OCI-M2 (cell line): Measurements from ENCODE around the gene BCL2.
A peak's percentile ranks its signal among the peaks of the same experiment; 100 is the strongest.

Experiments
- DNase-seq: peaks from one replicate; lab custom pipeline; 2025; ENCODE audit not compliant: unreplicated experiment; lab: John Stamatoyannopoulos, UW

The BCL2 gene

GRCh38 chr18:63146828-63147409 is 172.7 kb downstream of the BCL2 start:
- DNase-seq: no peak

DNA sequence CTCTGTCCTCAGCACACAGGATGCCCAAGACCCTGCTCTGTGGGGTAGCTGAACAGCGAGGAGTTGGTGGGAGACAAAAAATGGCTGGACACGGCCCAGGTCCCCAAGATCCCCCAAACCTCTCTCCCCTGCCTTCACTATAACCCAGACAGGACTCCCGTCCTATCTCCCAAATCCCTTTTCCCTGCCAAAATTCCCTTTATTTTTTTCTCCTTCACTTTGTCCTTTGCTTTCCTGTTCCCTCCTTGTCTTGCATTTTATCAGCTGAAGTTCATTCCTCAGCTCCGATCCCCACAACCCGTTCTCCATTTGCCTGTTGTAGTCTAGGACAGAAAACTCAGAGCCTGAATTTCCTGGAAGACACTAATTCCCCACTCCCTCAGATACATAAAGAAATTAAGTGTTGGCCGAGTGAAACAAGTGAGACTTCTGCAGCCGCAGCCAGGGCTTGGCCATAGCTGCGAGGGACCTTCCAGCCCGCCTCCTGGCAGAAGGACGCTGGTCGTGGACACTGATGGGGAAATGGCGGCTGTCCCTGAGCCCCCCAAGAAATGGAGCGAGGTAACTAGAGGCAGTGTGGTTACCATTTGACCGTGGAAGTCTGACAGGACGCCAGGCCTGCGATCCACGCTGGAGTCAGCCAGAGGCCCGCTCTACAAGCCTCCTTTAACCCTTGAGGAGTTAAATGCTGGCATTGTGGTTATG is 173.6 kb downstream of the BCL2 start:
- no peak for DNase-seq

GRCh38 chr18:63145166-63145850 is 174.3 kb downstream of the BCL2 start:
- no peak for DNase-seq

DNA sequence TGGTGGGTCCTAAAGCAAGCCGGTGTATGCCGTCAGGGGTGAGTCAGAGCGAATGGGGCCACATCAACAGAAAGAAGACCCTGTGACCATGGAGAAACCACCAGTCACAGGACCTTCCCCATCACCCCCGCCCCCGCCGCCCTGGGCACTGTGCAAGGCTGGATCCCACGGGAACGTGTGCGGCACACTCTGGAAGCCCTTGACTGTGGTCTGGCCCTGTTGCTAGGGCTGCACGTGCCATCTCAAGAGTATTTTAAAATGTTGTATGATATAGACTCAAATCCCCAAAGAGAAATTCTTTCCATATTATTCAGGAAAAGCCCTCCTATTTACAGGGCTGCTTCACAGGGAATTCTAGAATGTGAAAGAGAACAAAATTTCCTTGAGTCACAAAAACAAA is 174.8 kb downstream of the BCL2 start:
- DNase-seq: no peak

GRCh38 chr18:63143330-63143771 is 176.2 kb downstream of the BCL2 start:
- no peak for DNase-seq

GRCh38 chr18:63142594-63143225 is 176.9 kb downstream of the BCL2 start:
- DNase-seq: no peak

DNA sequence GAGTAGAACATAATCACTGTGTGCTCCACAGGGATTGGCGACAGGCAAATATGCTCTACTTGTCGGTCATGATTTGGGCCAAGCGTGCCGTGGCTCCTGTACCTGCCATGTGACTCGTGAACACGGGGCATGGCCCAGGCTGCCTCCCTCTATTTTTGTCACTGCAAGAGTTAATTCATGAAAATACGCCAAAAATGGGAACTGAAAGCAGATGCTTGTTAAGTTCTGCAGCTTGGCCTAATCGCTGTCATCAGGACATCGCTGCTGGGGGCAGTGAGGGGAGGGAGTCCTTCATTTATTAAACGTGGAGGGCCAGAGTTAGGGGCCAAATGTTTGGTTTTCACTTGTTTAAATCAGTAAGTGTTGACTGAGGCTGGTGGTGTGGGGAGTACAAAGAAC is 177.8 kb downstream of the BCL2 start:
- DNase-seq: no peak

GRCh38 chr18:63140997-63141777 is 178.4 kb downstream of the BCL2 start:
- DNase-seq: no peak

- DNase-seq: no peak
Measured at GRCh38 chr18:63140038-63140450, 179.5 kb downstream of the BCL2 start.

DNA sequence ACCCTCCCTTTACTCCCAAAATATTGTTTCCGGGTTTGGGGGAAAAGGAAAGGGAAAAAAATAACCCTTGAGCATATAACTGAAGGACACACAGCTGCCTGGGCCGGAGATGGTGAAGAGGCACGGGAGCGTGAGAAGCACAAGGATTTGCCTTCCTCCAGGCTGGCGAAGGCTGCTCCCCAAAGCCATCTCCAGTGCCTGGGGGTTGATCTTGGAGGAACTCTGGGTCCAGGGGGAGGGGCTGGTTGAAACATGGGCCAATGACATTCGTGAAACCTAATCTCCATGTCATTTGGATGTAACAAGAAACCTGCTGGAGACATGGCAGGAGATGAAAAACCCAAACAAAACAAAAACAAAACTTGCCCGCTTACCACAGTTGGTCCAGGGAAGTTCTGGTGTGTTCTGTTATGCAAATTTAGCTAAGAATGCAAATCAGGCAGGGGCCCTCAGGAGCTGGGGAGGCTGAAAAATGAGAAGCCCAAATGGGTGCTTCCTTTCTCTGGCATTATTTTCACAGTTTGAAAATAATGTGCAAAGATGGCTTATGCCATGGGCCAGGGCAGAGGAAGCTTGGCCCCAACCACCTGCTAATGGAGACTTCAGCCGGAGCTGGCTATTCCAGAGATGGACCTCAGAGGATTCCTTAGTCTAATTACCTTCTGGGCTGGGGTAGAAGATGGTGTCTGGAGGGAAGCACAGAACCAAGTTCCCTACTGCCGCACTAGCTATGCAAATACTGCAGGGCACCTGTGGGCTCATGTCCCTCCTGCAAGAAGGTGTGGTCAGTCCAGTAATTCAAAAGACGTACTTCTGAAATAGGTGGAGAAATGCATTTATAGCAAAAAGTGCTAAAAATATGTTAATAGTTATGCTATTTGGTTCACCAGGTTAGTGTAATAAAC is 180.9 kb downstream of the BCL2 start:
- no peak for DNase-seq

GRCh38 chr18:63137999-63138435 is 181.6 kb downstream of the BCL2 start:
- no peak for DNase-seq

GRCh38 chr18:63135101-63135500 is 184.5 kb downstream of the BCL2 start:
- DNase-seq: no peak

- DNase-seq: no peak
Measured at GRCh38 chr18:63132819-63133200, 186.8 kb downstream of the BCL2 start.

DNA sequence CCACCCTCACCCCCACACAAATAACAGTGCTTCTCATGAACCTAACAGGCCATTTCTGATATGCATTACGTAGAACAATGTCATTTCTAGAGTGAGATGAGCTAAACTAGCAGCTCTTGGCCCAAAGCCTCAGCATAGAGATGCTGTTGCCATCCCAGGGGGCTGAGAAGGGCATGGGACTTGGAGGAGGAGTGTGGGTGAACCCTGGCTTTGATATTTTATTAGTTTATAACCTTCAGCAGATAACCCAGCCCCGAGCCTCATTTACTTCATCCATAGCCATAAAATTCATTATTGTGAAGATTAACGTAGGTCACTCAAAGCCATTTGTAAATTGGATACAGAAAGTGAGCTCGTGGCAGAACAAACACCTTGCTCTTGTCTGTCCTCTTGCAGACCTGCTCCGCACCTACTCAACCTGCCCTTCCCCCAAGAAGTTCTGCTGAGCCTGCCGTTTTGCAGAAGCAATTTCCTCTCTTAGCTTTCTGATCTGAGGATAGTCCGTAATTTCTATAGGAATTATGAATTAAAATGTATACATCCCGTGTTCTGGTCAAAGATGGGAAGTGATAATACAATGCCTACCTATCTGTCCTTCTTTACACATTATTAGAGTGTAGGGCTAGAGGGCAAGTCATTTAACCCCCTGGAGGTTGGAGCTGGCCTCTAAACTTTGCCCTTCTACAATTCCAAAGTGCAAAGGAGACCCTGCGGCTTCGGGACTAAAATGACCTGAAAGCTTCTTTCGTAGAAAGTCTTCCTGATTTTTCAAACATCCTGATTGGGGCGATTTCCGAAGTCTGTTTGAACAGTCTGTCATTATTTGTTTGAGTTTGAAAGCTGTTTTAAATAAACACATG is 187.4 kb downstream of the BCL2 start:
- DNase-seq: no peak

GRCh38 chr18:63131106-63131958 is 188.2 kb downstream of the BCL2 start:
- DNase-seq: peak; percentile 1

DNA sequence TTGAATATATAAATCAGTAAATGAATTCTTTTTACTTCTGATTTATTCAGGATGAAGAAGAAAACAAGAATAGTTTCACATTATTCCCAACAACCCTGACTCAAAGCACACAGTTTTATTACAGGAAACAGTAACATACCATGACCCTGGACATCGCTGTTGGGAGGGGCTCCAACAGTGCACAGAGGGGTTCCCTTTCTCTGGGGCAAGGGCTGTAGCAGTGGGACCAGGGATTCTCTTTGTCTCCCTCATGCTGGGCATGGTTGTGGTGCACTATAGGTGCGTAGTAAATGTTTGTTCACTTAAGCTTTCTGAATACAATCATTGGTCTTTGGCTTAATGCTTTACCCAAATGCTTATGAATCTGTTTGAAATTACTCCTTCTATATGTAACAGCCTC is 189.4 kb downstream of the BCL2 start:
- no peak for DNase-seq

DNA sequence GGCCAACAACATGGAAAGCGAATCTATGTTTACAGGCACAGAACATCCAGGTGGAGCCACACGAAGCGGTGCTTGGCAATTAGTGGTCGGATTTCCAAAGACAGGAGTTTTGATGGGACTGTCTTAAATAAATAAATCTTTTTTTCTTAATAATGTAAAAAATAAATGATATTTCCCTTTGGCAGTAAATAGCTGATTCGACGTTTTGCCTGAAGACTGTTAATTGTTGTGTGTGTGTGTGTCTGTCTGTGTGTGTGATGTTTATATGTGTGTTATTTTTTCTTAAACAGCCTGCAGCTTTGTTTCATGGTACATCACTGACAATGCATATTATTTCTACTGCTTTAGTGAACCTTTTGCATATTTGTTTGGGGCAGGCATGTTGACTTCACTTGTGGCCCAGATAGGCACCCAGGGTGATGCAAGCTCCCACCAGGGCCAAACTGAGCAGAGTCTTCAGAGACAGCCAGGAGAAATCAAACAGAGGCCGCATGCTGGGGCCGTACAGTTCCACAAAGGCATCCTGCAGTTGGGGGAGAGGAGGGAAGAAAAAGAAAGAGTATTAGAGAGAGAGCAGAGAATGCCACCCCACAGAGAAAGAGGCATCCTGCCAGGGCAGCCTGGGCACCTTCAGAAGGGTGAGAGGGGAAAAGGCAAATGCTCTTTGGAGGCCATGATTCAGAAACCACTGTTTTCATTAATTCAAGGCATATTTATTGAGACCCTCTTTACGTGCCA is 191.2 kb downstream of the BCL2 start:
- DNase-seq: no peak
